Liver (tissue), 3 donors: Measurements from ENCODE around the gene PLAU.

Experiments used
- CTCF ChIP-seq: fragments of 150-350 bp; IDR thresholded peaks from 2 replicates; pipeline ENCODE4 v1.5.1; 2017; ENCODE audit warnings: improper control_type of control experiment, low read depth, low read length; ENCODE audit not compliant: missing input control
- EGR1 ChIP-seq, 2 donors: IDR thresholded peaks; 2 replicates each; pipeline ENCODE4 v1.6.1; 2016 to 2018; ENCODE audit warnings: antibody characterized with exemption in 2 of 2, low read depth in 2 of 2
- GABPA ChIP-seq, 2 donors: IDR thresholded peaks in 1 of 2; conservative IDR thresholded peaks in 1 of 2; 2 replicates each; pipeline ENCODE4 v1.6.1; 2016; ENCODE audit warnings: antibody characterized with exemption in 2 of 2, mild to moderate bottlenecking in 1 of 2, moderate library complexity in 1 of 2
- JUND ChIP-seq, 2 donors: IDR thresholded peaks; 2 replicates each; pipeline ENCODE4 v1.6.1; 2016; ENCODE audit warnings: antibody characterized with exemption in 2 of 2
- REST ChIP-seq: IDR thresholded peaks from 2 replicates; pipeline ENCODE4 v1.6.1; 2016; ENCODE audit warnings: antibody characterized with exemption, mild to moderate bottlenecking
- SP1 ChIP-seq: IDR thresholded peaks from 2 replicates; pipeline ENCODE4 v1.6.1; 2018; ENCODE audit warnings: antibody characterized with exemption, mild to moderate bottlenecking
- TAF1 ChIP-seq: conservative IDR thresholded peaks from 2 replicates; pipeline ENCODE4 v1.6.1; 2016; ENCODE audit warnings: antibody characterized with exemption, mild to moderate bottlenecking
- YY1 ChIP-seq: IDR thresholded peaks from 2 replicates; pipeline ENCODE4 v1.6.1; 2016; ENCODE audit warnings: antibody characterized with exemption, mild to moderate bottlenecking
- donor health status: healthy.
- donor health status: healthy.

GRCh38 chr10:73950155-73950948, 39.4 kb downstream of the PLAU start:
- no peak for TF ChIP-seq CTCF
- no peak for TF ChIP-seq JUND (IDR thresholded peaks at IDR 0.05)
- TF ChIP-seq SP1 = no peak
- no peak for TF ChIP-seq EGR1 (IDR thresholded peaks at IDR 0.05; ENCODE audit: low read depth in 2 of 2)
- TF ChIP-seq YY1 = no peak
- no peak for TF ChIP-seq REST
- no peak for TF ChIP-seq TAF1
- no peak for TF ChIP-seq GABPA (IDR thresholded peaks at IDR 0.05 in 1 of 2, conservative IDR thresholded peaks at IDR 0.05 in 1 of 2)
